ENCODE results near the gene CTIF.
A peak's percentile ranks its signal among the peaks of the same experiment; 100 is the strongest.

Gene CTIF

DNA sequence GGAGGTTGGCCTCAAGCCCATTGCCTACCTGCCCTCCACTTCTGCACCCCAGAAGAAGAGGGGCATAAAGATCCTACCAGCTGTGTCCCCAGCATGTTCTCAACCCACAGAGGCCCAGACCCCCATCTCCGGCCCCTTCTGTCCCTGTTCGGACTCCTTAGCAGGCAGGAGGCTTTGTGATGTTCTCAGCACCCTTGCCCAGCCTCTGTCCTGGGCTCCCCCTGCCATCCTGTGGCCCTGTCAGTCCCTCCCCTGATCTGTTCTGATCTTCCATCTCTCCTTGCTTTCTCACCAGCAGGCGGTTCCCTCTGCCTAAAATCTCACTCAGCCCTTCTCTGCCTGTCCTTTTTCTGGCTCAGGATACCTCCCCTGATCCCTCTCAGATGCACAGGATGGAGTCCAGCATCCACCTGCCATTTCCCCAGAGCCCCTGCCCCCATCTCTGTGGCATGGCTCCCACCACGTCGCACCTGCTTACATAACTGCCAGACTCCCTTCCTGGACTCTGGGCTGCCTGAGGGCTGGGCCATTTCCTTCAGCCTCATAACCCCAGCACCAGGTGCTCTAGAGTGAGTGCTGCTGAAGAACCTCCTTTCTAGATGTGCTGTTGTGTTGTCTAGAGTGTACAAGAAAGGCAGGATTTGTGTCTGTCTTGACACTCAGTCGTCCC is 134.0 kb downstream of the CTIF start:
- no peak for DNase-seq
- ChIA-PET CTCF (interaction anchor here (1.2 to 4.0 kb wide), 4 partner anchors 8 to 743 kb away, joined by 3 to 35 read pairs (median 5); no protein-coding TSS in a partner anchor), POLR2A (no interaction called here)
- peaks cover 0 to 32% (median 5%) of the 10 kb centered on the region in 4 experiments for H3K4me1 ChIP-seq (ENCODE audit: control extremely low read depth in 1 of 4, control insufficient read depth in 4 of 4, insufficient read depth in 4 of 4, low read length in 3 of 4)
- 84% methylated on average over 5 of the region's 6 CpGs for WGBS (ENCODE audit: insufficient coverage)
- H3K27ac ChIP-seq (ENCODE audit: insufficient read depth in 1 of 2, low read depth in 1 of 2, low read length in 2 of 2, poor library complexity in 1 of 2, severe bottlenecking in 2 of 2): no peak overlapping the region
- H3K9me3 ChIP-seq (ENCODE audit: control extremely low read depth in 1 of 5, control insufficient read depth in 4 of 5, insufficient read depth in 2 of 5, low read depth in 1 of 5, low read length in 4 of 5): peaks cover 0 to 19% (median 10%) of the 10 kb centered on the region in 5 experiments
- H3K4me3 ChIP-seq (ENCODE audit: control insufficient read depth in 1 of 7, extremely low read depth in 1 of 7, insufficient read depth in 4 of 7, low read depth in 2 of 7, low read length in 6 of 7): no peak overlapping the region
- H3K36me3 ChIP-seq (ENCODE audit: control insufficient read depth in 4 of 4, insufficient read depth in 4 of 4, low read length in 3 of 4): peaks cover 5 to 18% (median 13%) of the 10 kb centered on the region in 4 experiments
- H3K27me3 ChIP-seq (replicated peaks in 2 of 5; ENCODE audit: control insufficient read depth in 4 of 5, insufficient read depth in 5 of 5, low read length in 4 of 5): no peaks in the 10 kb centered on the region

DNA sequence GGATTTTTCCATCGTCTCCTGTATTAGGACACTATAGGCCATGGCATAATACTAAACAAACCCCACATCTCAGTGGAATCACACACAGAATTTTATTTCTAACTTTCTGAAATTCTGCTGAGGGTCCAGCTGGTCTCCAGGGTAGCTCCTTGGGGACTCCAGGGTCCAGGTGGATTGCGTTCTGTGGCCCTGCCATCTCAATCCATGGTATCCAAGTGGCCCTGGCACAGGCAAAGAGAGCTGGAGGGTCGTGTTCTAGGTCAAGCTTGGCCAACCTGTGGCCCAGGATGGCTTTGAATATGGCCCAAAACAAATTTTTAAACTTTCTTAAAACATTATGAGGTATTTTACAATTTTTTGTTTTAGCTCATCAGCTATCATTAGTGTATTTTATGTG is 134.6 kb downstream of the CTIF start:
- POLR2A ChIA-PET: no interaction called here
- no peak for DNase-seq
- Histone ChIP-seq H3K27ac (ENCODE audit: insufficient read depth in 1 of 2, low read depth in 1 of 2, low read length in 2 of 2, poor library complexity in 1 of 2, severe bottlenecking in 2 of 2) (no peak overlapping the region), H3K9me3 (ENCODE audit: control extremely low read depth in 1 of 5, control insufficient read depth in 4 of 5, insufficient read depth in 2 of 5, low read depth in 1 of 5, low read length in 4 of 5) (peaks cover 0 to 19% (median 10%) of the 10 kb centered on the region in 5 experiments), H3K36me3 (ENCODE audit: control insufficient read depth in 4 of 4, insufficient read depth in 4 of 4, low read length in 3 of 4) (peaks cover 5 to 15% (median 13%) of the 10 kb centered on the region in 4 experiments), H3K4me3 (ENCODE audit: control insufficient read depth in 1 of 7, extremely low read depth in 1 of 7, insufficient read depth in 4 of 7, low read depth in 2 of 7, low read length in 6 of 7) (no peak overlapping the region), H3K4me1 (ENCODE audit: control extremely low read depth in 1 of 4, control insufficient read depth in 4 of 4, insufficient read depth in 4 of 4, low read length in 3 of 4) (peaks cover 0 to 36% (median 7%) of the 10 kb centered on the region in 4 experiments), H3K27me3 (replicated peaks in 2 of 5; ENCODE audit: control insufficient read depth in 4 of 5, insufficient read depth in 5 of 5, low read length in 4 of 5) (no peaks in the 10 kb centered on the region)
- 95% methylated on average over 2 of the region's 3 CpGs for WGBS (ENCODE audit: insufficient coverage)
- CTCF ChIA-PET: interaction anchor here (1.0 to 4.0 kb wide), 7 partner anchors 9 to 743 kb away, joined by 3 to 35 read pairs (median 3); no protein-coding TSS in a partner anchor

GRCh38 chr18:48673853-48674721 is 135.3 kb downstream of the CTIF start:
- Histone ChIP-seq H3K27me3 (replicated peaks in 2 of 5; ENCODE audit: control insufficient read depth in 4 of 5, insufficient read depth in 5 of 5, low read length in 4 of 5) (no peaks in the 10 kb centered on the region), H3K9me3 (ENCODE audit: control extremely low read depth in 1 of 5, control insufficient read depth in 4 of 5, insufficient read depth in 2 of 5, low read depth in 1 of 5, low read length in 4 of 5) (peaks cover 0 to 19% (median 10%) of the 10 kb centered on the region in 5 experiments), H3K4me1 (ENCODE audit: control extremely low read depth in 1 of 4, control insufficient read depth in 4 of 4, insufficient read depth in 4 of 4, low read length in 3 of 4) (peaks cover 1 to 42% (median 10%) of the 10 kb centered on the region in 4 experiments), H3K27ac (ENCODE audit: insufficient read depth in 1 of 2, low read depth in 1 of 2, low read length in 2 of 2, poor library complexity in 1 of 2, severe bottlenecking in 2 of 2) (no peak overlapping the region), H3K36me3 (ENCODE audit: control insufficient read depth in 4 of 4, insufficient read depth in 4 of 4, low read length in 3 of 4) (peaks cover 5 to 15% (median 13%) of the 10 kb centered on the region in 4 experiments), H3K4me3 (ENCODE audit: control insufficient read depth in 1 of 7, extremely low read depth in 1 of 7, insufficient read depth in 4 of 7, low read depth in 2 of 7, low read length in 6 of 7) (no peak overlapping the region)
- WGBS (ENCODE audit: insufficient coverage): 92% methylated on average over 6 of the region's 9 CpGs
- DNase-seq: peak in 1 of 3 donors; percentile 22
- POLR2A ChIA-PET: no interaction called here
- CTCF ChIA-PET: interaction anchor here (0.9 to 4.0 kb wide), 10 partner anchors 10 to 742 kb away, joined by 3 to 35 read pairs (median 3); no protein-coding TSS in a partner anchor

DNA sequence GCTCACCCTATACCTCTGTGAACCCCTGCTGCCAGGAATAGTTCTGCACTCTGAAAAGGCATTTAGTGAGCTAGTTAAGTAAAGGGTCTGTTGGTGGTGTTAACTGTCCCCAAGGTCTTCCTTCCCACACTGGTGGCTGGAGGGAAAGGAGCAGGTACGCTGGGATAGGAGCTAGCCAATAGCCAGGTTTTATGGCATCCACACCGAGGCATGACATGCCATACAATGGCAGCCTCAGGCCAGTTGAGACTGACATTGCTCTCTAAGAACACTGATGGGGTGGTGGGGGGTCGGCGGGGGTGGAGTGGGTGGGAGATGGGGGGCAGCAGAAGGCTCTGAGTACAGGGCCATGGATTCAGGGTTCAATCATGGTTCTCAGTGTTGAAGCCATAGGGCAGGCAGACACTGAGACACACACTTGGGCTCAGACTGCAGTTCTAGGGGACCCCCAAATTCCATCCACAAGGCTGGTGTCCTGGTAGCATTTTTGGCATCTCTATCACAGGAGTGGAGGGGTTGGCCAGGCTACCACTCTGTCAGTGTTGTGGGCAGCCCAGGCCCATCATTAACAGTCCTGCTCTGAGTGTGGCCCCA is 136.0 kb downstream of the CTIF start:
- CTCF ChIA-PET: interaction anchor here (0.9 to 4.0 kb wide), 10 partner anchors 94 to 741 kb away, joined by 3 to 35 read pairs (median 3); no protein-coding TSS in a partner anchor
- POLR2A ChIA-PET: no interaction called here
- H3K9me3 ChIP-seq (ENCODE audit: control extremely low read depth in 1 of 5, control insufficient read depth in 4 of 5, insufficient read depth in 2 of 5, low read depth in 1 of 5, low read length in 4 of 5): peaks cover 0 to 19% (median 10%) of the 10 kb centered on the region in 5 experiments
- no peak for DNase-seq
- H3K4me1 ChIP-seq (ENCODE audit: control extremely low read depth in 1 of 4, control insufficient read depth in 4 of 4, insufficient read depth in 4 of 4, low read length in 3 of 4): peaks cover 2 to 50% (median 17%) of the 10 kb centered on the region in 4 experiments
- peaks cover 5 to 15% (median 13%) of the 10 kb centered on the region in 4 experiments for H3K36me3 ChIP-seq (ENCODE audit: control insufficient read depth in 4 of 4, insufficient read depth in 4 of 4, low read length in 3 of 4)
- WGBS (ENCODE audit: insufficient coverage): no CpG with 5 or more reads among the region's 4 CpGs
- no peak overlapping the region for H3K27ac ChIP-seq (ENCODE audit: insufficient read depth in 1 of 2, low read depth in 1 of 2, low read length in 2 of 2, poor library complexity in 1 of 2, severe bottlenecking in 2 of 2)
- no peaks in the 10 kb centered on the region for H3K27me3 ChIP-seq (replicated peaks in 2 of 5; ENCODE audit: control insufficient read depth in 4 of 5, insufficient read depth in 5 of 5, low read length in 4 of 5)
- no peak overlapping the region for H3K4me3 ChIP-seq (ENCODE audit: control insufficient read depth in 1 of 7, extremely low read depth in 1 of 7, insufficient read depth in 4 of 7, low read depth in 2 of 7, low read length in 6 of 7)

DNA sequence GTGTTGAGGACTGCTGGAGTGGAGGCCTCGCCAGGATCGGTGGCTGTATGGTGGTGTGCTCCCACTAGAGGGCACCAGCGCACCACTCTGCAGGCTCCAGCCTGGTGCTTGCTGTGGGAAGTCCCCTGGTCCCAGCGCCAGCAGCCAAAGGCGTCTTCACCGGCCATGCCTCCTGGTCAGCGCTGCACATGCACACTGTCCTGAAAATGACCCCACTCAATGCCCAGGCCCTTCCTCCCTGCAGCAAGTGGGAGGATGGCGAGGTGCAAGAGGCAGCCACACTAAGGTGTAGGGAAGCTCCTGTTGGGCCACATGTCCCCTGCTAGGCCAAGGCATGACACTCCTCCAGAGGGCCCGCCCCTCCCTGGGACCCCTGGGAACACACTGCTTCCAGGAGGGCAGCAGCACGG is 136.5 kb downstream of the CTIF start:
- WGBS (ENCODE audit: insufficient coverage): 15% methylated on average over 9 of the region's 10 CpGs
- Histone ChIP-seq H3K27ac (ENCODE audit: insufficient read depth in 1 of 2, low read depth in 1 of 2, low read length in 2 of 2, poor library complexity in 1 of 2, severe bottlenecking in 2 of 2) (no peak overlapping the region), H3K9me3 (ENCODE audit: control extremely low read depth in 1 of 5, control insufficient read depth in 4 of 5, insufficient read depth in 2 of 5, low read depth in 1 of 5, low read length in 4 of 5) (peaks cover 0 to 16% (median 10%) of the 10 kb centered on the region in 5 experiments), H3K4me1 (ENCODE audit: control extremely low read depth in 1 of 4, control insufficient read depth in 4 of 4, insufficient read depth in 4 of 4, low read length in 3 of 4) (peaks cover 2 to 51% (median 18%) of the 10 kb centered on the region in 4 experiments), H3K4me3 (ENCODE audit: control insufficient read depth in 1 of 7, extremely low read depth in 1 of 7, insufficient read depth in 4 of 7, low read depth in 2 of 7, low read length in 6 of 7) (no peak overlapping the region), H3K36me3 (ENCODE audit: control insufficient read depth in 4 of 4, insufficient read depth in 4 of 4, low read length in 3 of 4) (peaks cover 5 to 14% (median 11%) of the 10 kb centered on the region in 4 experiments), H3K27me3 (replicated peaks in 2 of 5; ENCODE audit: control insufficient read depth in 4 of 5, insufficient read depth in 5 of 5, low read length in 4 of 5) (no peaks in the 10 kb centered on the region)
- POLR2A ChIA-PET: no interaction called here
- CTCF ChIA-PET: interaction anchor here (0.6 to 4.0 kb wide), 7 partner anchors 94 to 737 kb away, joined by 3 to 35 read pairs (median 3); no protein-coding TSS in a partner anchor
- DNase-seq: peak; percentile 74 to 86 (median 81)

DNA sequence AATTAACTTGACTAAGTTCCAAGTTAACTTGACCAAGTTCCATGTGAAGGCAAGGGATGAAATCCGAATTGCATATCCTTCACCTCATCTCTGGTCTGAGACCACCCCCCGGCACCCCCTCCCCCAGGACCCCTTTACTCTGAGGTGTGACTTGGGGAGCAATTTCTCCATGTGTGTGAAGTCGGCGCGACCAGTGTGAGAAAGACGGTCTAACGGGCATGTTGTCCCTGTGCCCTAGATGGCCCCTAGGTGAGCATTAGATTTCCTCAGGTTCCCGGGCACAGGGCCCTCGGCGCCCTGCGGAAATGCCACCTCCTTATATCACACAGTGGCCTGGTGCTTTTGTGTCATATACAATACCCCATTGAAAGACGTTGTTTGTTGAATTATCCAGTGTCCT is 137.1 kb downstream of the CTIF start:
- Histone ChIP-seq H3K4me1 (ENCODE audit: control extremely low read depth in 1 of 4, control insufficient read depth in 4 of 4, insufficient read depth in 4 of 4, low read length in 3 of 4) (peaks cover 2 to 51% (median 18%) of the 10 kb centered on the region in 4 experiments), H3K9me3 (ENCODE audit: control extremely low read depth in 1 of 5, control insufficient read depth in 4 of 5, insufficient read depth in 2 of 5, low read depth in 1 of 5, low read length in 4 of 5) (peaks cover 0 to 10% (median 7%) of the 10 kb centered on the region in 5 experiments), H3K4me3 (ENCODE audit: control insufficient read depth in 1 of 7, extremely low read depth in 1 of 7, insufficient read depth in 4 of 7, low read depth in 2 of 7, low read length in 6 of 7) (no peak overlapping the region), H3K36me3 (ENCODE audit: control insufficient read depth in 4 of 4, insufficient read depth in 4 of 4, low read length in 3 of 4) (peaks cover 3 to 8% (median 6%) of the 10 kb centered on the region in 4 experiments), H3K27ac (ENCODE audit: insufficient read depth in 1 of 2, low read depth in 1 of 2, low read length in 2 of 2, poor library complexity in 1 of 2, severe bottlenecking in 2 of 2) (no peak overlapping the region), H3K27me3 (replicated peaks in 2 of 5; ENCODE audit: control insufficient read depth in 4 of 5, insufficient read depth in 5 of 5, low read length in 4 of 5) (no peaks in the 10 kb centered on the region)
- ChIA-PET POLR2A (no interaction called here), CTCF (interaction anchor here (0.6 to 4.0 kb wide), 6 partner anchors 93 to 563 kb away, joined by 3 to 35 read pairs (median 4); no protein-coding TSS in a partner anchor)
- WGBS (ENCODE audit: insufficient coverage): 98% methylated on average over 8 of the region's 12 CpGs
- no peak for DNase-seq
